HS-5 (cell line): Measurements from ENCODE around the gene RNASE3.
"Not testable (repeated sequence)": the region's sequence is repeated elsewhere in the genome, so short reads cannot be mapped to it uniquely, and the experiment has no call there.

Experiments
- DNase-seq: peaks from one replicate; pipeline ENCODE4 v3.0.0-alpha.2; 2012; ENCODE audit warnings: low read depth

Gene RNASE3

DNA sequence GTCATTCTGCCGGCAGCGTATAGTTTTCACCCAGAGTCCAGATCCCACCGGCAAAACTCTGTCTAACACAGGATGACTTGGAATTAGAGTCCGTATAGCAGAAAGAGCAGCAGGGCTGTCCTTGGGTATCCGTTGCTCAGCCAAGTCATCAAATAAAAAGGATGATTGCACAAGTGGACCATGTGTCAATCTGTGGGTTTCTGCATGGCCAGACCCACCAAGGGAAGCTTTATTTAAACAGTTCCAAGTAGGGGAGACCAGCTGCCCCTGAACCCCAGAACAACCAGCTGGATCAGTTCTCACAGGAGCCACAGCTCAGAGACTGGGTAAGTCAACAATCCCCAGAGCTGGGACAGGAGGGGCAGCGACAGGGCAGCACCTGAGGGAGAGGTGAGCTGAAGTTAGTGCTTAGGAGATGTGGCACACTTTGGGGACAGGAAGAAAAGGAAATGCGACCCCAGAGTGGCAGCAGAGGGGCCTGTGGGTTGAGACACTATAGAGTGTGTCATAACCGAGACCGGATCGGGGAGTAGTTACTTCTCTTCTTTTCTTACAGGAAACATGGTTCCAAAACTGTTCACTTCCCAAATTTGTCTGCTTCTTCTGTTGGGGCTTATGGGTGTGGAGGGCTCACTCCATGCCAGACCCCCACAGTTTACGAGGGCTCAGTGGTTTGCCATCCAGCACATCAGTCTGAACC lies at the start of gene RNASE3:
Gene RNASE3 (plus strand): TSS at position 260 of the 700 bp plus-strand sequence. CDS start 302 bp downstream, at position 562.
- not testable (repeated sequence) for DNase-seq

DNA sequence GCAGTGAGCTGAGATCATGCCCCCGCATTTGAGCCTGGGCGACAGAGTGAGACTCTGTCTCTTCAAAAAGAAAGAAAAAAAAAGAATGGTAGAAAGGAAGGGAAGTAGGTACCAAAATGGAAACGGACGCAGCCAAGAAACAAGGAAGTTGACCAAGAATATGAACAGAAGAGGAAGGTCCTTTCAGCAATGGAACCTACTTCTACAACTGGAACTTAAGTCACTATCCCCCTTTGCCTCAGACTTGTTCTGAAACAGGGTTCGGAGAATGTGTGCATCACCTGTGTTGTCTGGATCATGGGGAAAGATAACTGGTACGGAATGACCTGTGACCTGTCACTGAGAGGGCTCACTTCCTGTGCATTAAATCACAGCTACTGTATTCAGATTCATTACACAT lies 44.6 kb upstream of the RNASE3 start:
- DNase-seq, result no peak

DNA sequence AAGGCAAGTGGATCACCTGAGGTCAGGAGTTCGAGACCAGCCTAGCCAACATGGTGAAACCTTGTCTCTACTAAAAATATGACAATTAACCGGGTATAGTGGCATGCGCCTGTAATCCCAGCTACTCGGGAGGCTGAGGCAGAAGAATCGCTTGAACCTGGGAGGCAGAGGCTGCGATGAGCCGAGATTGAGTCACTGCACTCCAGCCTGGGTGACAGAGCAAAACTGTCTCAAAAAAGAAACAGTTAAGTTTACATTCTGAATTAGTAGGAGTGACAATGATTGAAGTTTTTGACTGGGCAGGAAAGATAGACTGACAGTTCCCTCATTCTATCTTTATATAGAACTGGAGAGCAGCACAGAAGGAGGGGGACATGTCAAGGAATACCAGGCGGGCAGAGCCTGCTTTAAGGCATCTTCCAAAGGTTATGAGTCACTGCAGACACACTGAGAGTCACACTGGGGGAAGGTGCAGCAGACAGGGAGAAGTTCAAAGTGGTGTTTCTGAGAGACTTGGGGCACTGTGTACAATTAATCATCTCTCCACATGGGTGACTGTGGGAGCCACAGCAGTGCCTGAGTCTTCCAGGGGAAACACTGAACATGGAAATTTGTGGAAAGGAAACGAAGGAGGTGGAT lies 42.8 kb upstream of the RNASE3 start:
- DNase-seq, result no peak

DNA sequence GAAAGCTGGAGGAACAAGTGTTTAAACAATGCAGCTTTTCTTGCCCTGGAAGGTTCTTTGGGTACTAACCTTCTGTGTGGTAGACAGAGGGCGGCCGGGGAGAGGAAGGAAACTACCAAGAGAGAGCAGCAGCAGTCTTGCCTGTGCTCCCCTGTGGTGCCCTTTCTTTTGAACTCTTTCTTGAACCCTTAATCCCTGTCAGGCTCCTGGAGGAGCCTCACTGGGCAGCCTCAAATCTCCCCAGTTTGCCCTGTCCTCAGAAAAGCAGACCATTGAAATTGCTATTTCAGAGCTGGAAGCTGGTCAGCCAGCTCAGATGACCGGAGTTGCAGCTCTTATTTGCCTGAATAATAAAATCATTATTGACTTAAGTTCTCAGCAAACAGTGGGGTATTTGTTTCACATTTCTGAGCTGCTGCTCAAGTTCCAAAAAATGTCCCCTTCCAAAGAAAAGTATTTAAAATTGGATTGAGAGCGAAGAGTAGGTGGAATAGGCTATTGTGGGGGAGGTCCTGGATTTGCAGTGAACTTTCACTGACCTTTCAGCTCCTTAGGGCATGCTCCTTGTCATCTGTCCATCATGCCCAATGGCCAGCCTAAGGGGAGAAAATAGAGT lies 42.1 kb upstream of the RNASE3 start:
- no peak for DNase-seq

- no peak for DNase-seq
These were observed 38.1 kb upstream of the RNASE3 start for GRCh38 chr14:20853042-20853441.

- DNase-seq, result no peak
These were observed 35.4 kb upstream of the RNASE3 start for GRCh38 chr14:20855652-20856291.

- no peak for DNase-seq
These were observed 34.0 kb upstream of the RNASE3 start for GRCh38 chr14:20857207-20857606.

- no peak for DNase-seq
These were observed 33.4 kb upstream of the RNASE3 start for GRCh38 chr14:20857630-20858261.

GRCh38 chr14:20866194-20866593 lies 25.0 kb upstream of the RNASE3 start:
- DNase-seq, result no peak

- no peak for DNase-seq
These were observed 24.2 kb upstream of the RNASE3 start for GRCh38 chr14:20866963-20867362.

GRCh38 chr14:20873370-20874177 lies 17.6 kb upstream of the RNASE3 start:
- DNase-seq, result no peak

- DNase-seq, result no peak
These were observed 14.2 kb upstream of the RNASE3 start for GRCh38 chr14:20877016-20877415.

- no peak for DNase-seq
These were observed 12.5 kb upstream of the RNASE3 start for GRCh38 chr14:20878695-20879094.

- not testable (repeated sequence) for DNase-seq
These were observed 10.0 kb upstream of the RNASE3 start for GRCh38 chr14:20881229-20881628.

GRCh38 chr14:20882787-20883186 lies 8.4 kb upstream of the RNASE3 start:
- not testable (repeated sequence) for DNase-seq

GRCh38 chr14:20888411-20888810 lies 2.8 kb upstream of the RNASE3 start:
- DNase-seq, result not testable (repeated sequence)

DNA sequence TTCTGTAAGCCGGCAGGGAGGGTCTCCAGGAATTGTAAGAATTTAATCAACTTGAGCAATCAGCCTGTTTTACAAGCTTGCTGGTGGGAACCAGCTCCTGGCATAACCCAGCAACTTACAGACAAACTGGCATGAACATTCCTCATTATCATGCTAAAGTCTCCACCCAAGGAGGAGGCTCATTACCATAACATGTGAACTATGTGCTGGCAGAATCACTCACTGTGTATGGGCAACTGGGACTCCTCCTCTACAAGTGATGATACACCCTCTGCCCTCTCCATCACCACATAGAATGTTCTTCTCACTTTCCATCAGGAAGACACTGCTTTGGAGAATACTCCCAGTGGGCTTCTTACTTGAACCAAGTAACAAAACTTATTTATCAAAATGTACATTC lies 4.1 kb downstream of the RNASE3 start:
- DNase-seq, result not testable (repeated sequence)

GRCh38 chr14:20904393-20905029 lies 13.3 kb downstream of the RNASE3 start:
- no peak for DNase-seq

GRCh38 chr14:20905676-20906075 lies 14.5 kb downstream of the RNASE3 start:
- DNase-seq, result no peak

DNA sequence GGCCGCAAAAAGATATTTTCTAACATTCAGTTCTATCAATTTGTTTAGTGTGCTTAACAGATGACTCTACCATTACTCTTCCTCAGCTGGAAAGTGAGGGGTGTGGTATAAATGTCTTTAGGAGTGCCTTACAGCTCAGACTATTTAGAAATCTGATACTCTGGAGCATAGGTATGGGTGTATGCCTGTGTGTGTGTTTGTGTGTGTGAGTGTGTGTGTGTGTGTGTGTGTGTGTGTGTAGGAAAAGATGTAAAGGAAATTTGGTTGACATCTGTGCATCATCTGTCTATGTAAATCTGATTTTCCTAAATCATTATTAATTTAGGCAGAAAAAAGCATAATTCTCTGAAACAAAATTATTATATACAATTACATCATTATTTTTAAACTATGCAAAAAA lies 16.0 kb downstream of the RNASE3 start:
- DNase-seq, result no peak

- not testable (repeated sequence) for DNase-seq
These were observed 19.6 kb downstream of the RNASE3 start for GRCh38 chr14:20910822-20911221.
